ENCODE measurements around the gene PATJ.

PATJ gene

DNA sequence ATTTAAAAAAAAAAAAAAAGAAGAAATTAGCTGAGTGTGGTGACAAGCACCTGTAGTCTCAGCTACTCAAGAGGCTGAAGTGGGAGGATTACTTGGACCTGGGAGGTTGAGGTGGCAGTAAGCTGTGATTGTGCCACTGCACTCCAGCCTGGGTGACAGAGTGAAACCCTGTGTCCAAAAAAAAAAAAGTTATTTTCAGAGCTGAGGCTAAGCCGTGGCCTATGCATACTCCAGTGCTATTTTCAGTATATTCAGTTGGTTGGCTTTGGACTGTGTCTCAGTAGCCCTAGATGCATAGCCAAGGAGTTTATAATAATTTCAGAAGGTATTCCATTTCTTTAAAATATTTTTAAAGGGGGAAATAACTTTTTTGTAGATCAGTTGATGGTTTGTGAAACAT lies 311.9 kb downstream of the PATJ start:
- DNase-seq: no peak

DNA sequence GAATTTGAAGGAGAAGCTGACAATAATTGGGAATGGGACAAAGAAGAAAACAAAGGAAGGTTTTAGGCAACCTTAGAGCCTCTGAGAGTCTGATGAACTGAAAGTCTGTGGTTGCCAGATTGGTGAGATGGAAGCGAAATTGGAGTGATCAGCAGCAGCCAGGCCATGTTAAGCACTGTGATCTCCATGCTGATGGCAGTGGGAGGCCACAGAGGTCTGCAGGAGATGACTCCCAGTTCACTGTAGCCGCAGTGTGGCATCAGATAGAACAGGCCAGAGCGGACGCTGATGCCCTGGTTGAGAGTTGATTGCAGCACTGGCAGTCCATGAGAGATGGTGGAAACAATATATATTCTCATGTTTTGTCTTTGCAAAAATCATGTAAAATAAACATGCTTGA lies 314.9 kb downstream of the PATJ start:
- no peak for DNase-seq

DNA sequence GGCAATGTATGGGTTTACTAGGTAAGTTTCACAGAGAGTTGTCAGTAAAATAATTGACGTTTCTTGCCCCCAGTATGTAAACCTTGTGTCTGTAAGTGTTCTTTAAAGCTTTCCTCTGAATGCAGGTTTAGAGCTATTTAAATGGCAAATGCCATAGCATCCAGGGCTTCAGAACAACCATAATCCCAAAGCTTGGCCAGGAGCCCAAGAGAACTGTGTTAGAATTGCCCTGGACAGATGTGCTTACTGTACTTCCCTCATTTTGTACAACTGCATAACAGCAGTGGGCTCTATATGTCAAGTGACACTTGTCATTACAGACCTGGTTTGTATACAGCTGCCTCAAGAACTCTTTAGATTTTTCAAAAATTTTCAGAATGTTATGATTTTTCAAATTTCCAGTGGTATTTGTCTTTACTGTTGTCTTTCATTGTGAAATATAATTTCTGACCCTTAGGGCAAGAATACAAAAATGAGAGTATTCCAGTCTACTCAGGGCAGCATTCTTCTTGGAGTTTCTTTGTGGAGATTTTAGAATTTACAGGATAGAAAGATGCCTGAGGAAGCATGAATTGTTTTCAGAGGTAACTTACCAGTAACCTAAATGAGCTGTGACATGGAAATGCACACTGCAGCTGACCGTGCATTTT lies 315.5 kb downstream of the PATJ start:
- peak; percentile 15 for DNase-seq

DNA sequence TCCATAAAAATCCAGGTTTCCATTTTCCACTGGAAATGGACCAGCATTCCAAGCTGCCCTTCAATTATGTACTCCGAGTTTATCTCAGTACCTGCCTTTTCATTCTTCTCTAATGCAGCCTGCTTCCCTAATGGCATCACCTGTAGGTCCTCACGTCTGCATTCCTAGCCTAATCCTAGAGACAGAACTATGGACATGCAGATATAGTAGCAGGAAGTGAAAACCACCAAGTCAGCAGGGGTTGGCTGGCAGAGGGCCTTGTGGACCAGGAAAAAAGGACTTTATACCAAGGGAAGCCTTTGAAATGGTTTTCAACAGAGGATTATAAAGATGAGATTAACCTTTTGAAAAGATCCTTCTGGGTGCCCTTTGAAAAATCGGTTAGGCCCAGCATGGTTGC lies 316.7 kb downstream of the PATJ start:
- no peak for DNase-seq

DNA sequence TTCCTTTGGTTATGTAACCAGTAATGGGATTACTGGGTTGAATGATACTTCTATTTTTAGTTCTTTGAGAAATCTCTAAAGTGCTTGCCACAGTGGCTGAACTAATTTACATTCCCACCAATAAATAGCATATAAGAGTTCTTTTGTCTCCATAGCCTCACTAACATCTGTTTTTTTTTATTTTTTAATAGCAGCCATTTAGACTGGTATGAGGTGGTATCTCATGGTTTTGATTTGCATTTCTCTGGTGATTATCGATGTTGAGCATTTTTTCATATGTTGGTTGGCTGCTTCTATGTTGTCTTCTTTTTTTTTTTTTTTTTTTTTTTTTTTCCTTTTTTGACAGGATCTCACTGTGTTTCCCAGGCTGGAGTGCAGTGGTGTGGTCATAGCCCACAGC lies 319.8 kb downstream of the PATJ start:
- no peak for DNase-seq

DNA sequence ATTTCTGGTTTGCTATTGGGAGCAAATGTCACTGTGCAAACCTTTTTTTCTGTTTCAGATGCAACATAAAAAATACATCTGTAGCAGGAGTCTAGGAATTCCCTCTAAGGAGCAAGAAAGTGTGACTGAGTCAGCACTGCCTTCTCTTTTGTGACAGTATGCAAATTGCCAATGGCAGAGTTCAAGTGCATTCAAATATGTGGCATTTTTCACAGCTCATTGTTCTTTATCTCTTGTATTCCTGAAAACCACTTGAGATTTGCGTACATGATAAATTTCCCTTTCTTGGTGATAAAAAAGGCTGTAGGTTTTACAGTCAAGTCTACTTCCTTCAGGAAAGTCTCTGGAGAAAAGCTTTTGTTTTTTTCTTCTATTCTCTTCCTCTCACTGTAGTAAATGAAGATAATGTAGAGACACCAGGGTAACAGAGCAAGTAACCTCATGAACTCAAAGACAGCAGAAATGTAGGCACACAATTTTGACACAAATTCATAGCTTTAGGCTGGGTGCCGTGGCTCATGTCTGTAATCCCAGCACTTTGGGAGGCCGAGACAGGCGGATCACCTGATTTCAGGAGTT lies 322.6 kb downstream of the PATJ start:
- DNase-seq: no peak

DNA sequence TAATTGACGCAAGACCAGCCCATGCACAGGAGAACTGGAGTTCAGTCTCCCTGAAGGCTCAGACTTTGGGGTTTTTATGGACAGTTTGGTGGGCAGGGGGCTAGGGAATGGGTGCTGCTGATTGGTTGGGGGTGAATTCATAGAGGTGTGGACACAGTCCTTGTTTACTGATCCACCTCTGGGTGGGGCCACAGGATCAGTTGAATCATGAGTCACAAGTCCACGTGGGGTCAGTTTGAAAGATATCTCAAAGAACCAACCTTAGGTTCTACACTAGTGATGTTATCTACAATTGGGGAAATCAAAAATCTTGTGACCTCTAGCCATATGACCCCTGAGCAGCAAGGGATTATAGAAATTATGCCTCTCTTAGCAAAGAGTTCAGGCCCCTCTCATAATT lies 324.4 kb downstream of the PATJ start:
- no peak for DNase-seq

DNA sequence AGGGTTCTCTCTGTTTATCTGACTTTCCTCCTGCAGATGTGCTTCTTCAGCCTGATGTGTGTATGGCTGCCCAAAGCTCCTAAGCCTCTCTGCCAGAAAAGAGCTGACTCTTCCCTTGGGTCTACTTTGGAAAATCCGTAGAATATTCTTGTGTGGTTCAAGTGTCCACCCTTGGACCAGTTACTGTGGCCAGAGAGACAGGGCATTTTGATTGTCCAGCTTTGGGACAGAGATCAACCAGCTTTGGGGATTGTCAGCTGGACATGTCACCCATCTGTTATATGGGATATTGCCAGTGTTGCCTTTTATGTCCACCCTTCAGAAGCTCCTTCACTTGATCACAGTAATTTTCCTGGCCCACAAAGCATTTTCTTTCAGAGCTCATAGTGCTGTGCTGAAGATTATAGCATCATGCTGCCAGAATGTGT lies 326.1 kb downstream of the PATJ start:
- DNase-seq: no peak

DNA sequence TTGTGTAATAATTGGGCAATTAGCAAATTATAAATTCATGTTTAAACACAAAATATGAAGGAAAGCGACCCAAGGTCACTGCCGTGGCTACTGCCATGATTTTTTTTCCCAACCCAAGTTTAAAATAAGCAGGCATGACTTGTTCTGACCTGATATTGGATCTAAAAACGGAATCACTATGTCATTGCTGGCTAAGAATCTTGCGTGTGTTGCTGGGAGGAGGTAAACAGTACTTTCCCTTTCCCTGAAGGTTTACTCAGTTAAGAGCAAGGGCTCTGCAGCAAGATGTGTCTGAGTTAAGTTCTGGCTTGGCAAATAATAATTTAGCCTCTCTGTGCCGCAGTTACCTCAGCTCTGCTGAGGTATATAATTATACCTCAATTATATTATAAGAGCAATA lies 326.7 kb downstream of the PATJ start:
- no peak for DNase-seq

DNA sequence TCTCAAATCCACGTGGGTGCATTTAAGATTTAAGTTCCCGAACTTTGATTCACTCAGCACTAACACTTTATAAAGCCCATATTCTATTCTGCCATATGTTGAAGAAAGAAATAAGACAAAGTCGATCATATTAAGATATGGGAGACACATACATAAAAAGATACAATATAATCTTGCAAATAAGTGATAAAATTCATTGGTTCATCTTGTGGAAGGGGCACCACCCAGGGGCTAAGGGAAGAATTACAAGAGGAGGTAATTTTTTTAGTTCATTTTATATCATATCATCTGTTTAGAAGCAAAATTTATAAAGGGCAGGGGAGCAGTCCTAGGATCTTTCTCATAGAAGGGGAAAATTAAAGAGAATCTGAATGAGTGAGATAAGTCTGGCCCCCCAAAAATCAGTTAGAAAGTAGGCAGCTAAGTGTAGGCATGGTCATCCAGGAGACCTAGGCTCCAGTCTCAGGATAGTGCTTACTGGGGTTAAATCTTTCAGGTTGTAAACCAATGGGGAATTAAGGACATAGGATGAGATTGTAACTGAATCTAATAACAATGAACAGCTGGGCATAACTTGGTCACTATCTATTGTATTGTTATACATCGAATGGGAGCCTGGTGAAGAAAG lies 328.2 kb downstream of the PATJ start:
- no peak for DNase-seq

DNA sequence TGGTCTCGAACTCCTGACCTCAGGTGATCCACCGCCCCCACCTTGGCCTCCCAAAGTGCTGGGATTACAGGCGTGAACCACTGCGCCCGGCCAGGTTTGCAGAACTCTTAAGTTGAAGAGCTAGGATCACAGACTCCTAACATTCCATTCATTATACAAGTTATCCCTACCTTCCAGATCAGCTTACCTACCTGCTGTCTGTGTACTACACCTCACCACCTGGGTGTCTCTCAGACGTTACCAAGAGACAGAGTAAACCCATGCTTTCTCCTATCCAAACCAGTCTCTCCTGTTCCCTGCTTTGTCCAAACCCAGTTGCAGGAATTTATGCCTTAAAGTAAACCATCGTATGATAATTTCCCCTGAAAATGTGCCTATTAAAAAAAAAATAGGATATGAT lies 329.4 kb downstream of the PATJ start:
- no peak for DNase-seq

DNA sequence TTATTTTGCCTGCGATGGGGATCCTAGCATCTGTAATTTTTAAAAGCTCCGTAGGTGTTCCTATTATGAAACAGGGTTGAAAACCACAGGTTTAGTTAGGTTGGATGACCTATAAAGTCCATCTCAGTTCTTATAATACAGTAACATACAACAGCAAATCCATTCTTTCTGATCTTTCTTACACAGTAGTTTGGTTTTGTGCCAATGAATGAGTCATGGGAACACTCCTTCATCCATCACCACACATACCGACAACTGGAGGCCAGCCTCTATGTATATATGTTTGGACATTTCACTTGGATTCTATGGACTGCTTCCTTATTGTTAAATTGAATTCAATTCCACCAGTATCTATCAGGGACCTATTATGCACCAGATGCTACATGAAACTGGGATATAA lies 334.0 kb downstream of the PATJ start:
- DNase-seq: no peak

DNA sequence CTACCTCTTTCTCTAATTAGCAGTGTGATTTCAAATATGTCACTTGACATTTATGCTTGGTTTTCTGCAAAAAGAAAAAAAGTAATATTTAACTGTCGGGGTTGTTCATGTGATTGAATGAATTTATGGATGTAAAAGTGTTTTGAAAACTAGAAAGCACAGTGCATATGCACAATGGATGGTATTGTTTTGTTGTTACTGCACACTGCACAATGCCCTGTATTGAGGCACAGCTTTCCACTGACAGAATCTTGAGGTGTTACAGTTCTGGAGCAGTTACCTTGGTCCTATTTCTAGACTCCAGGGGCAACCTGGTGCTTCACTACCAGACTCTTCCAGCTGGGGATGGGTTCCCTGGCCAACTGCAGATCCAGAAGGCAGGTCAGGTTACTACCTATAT lies 335.5 kb downstream of the PATJ start:
- DNase-seq: no peak

DNA sequence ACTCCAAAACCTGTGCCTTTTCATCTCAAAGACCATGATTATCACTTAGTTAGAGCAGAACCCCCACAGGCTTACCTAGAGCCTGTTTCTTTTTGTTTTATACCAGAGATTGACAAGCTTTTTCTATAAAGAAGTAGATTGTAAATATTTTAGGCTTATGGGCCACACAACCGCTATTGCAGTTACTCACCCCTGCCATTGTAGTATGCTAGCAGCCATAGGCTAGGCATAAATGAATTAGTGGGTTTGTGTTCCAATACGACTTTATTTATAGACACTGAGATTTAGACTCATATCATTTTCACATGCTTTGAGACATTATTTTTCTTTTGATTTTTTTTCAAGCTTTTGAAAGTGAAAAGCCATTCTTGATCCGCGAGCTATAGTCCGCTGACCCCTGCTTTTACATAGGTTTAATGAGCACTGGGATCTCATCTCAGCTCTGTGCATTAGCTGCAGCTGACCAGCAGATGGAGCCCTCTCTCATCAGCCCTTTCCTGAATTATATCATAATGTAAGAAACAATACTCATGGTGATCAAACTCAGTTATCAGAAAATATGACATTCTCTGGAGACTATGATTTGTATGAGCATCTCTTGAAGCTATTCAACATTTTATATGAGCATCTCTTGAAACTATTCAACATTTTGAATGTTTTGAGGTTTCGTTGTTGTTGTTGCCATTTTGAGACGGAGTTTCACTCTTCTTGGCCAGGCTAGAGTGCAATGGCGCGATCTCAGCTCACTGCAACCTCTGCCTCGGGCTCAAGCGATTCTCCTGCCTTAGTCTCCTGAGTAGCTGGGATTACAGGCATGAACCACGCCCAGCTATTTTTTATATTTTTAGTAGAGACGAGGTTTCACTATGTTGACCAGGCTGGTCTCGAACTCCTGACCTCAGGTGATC lies 340.4 kb downstream of the PATJ start:
- DNase-seq: peak; percentile 36

DNA sequence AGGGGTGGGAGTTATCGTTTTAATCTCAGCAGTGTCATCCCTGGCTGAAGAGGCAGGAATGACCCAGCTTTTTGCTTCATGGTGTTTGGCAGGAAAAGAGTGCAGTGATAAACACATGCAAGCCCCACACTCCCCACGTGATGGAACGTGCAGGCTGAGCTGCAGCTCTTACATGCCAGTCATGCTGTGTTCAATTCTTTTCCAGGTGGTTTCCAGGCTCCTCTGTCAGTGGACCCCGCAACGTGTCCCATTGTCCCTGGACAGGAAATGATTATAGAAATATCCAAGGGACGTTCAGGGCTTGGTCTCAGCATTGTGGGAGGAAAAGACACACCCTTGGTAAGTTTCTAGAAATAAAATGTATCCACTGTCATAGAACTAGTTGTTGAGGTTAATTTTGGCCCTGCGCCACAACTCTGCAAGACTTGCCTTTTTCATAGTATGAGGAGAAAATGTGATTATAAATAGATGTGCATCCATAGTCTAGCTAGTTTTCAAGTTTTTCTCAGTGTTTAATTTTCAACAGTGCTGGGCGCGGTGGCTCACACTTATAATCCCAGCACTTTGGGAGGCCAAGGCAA lies 342.1 kb downstream of the PATJ start:
- DNase-seq: no peak

DNA sequence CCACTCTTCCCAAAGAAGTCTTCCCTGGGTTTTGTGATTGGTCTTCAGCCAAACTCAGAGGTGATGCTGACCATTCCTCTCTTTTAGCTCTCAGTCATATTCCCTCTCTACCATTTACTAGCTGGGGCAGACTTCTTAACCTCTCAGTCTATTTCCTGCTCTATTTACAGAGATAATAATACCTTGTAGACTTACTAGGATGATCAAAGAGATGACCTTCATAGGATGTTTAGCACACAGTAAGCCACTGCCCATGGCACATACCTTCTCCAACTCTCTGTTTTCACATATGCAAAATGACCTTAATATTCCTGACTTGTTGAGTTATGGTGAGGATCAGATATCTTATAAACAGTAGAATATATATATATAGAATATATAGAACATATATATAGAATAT lies 346.2 kb downstream of the PATJ start:
- DNase-seq: no peak

DNA sequence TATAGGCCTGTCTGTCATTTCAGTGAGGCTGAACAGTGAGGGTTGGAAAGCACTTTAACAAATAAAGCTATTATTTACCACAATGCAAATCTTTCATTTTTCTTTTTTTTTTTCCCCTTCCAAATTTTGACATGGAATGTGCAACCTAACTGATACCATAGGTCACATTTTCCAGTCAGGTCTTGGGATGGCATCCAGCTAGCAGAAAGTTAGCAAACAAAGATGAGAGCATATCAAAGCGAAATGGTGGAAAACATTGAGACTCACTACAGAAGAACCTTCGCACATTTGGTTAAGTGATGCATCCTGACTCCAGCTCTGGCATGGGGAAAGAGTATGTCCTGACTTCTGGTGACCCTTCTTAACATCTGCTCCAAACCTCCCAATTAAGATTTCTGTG lies 347.3 kb downstream of the PATJ start:
- no peak for DNase-seq

DNA sequence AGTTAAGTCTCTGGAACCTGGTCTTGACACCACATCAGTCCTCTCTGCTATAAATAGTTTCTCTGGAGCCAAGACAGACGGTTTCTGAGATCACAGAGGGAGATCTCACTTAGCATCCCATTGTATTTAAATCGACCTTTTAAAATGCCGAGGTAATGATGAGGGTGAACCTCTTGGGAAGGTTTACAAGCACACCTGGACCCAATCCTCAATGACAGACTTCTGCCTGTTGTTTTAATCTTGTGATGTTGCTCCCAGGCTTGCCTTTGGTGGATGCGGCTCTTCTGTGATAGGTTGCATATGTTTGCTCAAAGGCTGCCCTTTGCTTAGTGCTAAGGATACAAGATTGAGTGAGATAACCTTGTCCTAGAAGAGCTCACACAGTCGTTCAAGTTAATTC lies 347.7 kb downstream of the PATJ start:
- no peak for DNase-seq

DNA sequence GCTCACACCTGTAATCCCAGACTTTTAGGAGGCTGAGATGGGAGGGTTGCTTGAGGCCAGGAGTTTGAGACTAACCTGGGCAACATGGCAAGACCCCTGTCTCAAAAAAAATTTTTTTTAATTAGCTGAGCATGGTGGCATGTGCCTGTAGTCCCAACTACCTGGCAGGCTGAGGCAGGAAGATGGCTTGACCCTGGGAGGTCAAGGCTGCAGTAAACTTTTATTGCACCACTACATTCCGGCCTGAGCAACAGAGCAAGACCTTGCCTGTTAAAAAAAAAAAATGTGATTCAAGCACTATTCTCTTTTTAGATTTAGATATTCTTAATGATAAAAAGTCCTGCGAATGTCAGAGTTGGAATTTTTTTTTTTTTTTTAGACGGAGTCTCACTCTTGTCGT lies 349.8 kb downstream of the PATJ start:
- no peak for DNase-seq

DNA sequence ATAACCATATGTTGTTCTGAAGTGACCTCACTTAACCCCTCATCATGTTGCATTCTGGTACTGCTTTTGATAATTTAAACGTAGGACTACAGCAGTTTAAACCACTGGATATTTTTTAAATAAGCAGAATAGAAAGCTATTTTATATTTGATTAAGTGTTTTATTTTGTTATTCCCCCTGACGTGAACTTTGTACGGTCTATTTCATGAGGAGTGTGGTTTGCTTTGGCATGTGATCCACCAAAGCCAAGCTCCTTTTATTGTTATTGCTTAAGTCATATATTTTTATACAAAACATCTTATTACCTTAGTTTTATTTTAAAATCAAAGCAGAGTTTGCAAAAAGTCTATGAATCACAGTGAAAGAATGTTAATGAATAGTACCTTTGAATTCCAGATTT lies 351.0 kb downstream of the PATJ start:
- DNase-seq: no peak

DNA sequence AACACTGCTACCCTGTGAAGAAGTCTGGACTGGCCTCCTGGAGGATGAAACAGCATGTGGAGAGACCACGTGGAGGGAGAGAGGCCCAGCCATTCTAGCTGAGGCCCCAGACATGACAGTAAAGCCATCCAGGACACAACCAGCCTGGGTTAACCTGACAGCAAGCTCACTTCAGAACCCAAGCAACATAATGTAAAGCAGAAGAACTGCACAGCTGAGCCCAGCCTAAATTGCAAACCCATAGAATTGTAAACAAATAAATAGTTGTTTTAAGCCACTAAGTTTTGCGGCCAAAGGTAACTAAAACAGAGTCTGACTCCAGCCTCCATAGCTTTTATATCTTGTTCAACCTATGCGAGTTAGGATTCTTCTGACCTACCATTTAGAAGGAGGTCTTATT lies 355.2 kb downstream of the PATJ start:
- no peak for DNase-seq

DNA sequence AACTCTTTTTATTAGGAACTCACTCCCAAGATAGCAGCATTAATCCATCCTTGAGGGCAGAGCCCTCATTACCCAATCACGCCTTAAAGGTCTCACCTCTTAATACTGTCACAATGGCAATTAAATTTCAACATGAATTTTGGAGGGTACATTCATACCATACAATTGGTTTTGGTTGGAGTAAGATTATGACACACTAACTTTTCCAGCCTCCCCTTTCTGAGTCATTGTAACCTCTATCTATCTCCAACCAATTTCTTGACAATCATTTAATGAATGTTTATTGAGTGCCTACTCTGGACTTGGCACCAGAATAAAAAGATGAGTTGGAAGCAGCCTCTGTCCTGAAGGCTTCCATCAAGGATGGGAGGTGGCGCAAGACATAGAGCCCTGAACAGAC lies 358.2 kb downstream of the PATJ start:
- no peak for DNase-seq

DNA sequence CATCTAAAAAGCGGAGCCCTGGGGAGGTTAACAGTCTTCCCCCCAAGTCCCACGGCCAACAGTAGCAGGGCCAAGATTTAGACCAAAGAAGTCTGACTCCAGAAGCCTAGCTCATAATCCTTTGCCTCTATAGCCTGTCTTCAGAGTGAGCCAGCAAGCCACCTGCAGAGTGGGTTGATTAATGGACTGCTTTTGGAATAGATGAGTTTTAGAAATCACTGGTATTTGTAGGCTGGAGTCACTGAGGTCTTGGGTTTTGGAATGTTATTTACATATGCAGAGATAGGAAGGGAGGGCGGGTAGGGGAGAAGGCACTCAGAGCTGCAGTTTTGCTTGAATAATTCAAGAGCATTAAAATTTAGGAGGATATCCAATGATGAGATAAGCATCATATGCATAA lies 361.6 kb downstream of the PATJ start:
- no peak for DNase-seq

Measured in NCI-H1694 (cell line).